Natural killer cell (primary cell): ENCODE measurements around the gene GLRX3. TPM values are rescaled to one million over a fixed set of nuclear protein-coding genes. Genes with fewer than 3 reads are reported as not detected.

Source experiments
- ATAC-seq, 3 donors: fragments of 150-1000 bp in 2 of 3; fragments of 200-7000 bp in 1 of 3; cut with Tn5 transposase; 1 replicate in 1 of 3; 2 replicates in 2 of 3; pipeline ENCODE4 v1.10.0; 2021; ENCODE audit warnings: mild to moderate bottlenecking in 2 of 3, moderate library complexity in 2 of 3
- DNase-seq, 2 donors: peaks; one replicate each; pipeline versions ENCODE4 v3.0.0 to v3.0.0-alpha.2; 2013 to 2021; ENCODE audit warnings: mixed read lengths in 1 of 2
- H3K27ac ChIP-seq: one replicate; pipeline ENCODE4 v1.5.1; 2013; ENCODE audit warnings: mild to moderate bottlenecking, low read length
- H3K27me3 ChIP-seq: one replicate; pipeline ENCODE4 v1.6.1; 2013; ENCODE audit warnings: low read length; ENCODE audit not compliant: control insufficient read depth, insufficient read depth
- H3K36me3 ChIP-seq: one replicate; pipeline ENCODE4 v1.6.1; 2013; ENCODE audit warnings: low read length; ENCODE audit not compliant: control insufficient read depth, insufficient read depth
- H3K4me1 ChIP-seq: one replicate; pipeline ENCODE4 v1.6.1; 2013; ENCODE audit warnings: low read length; ENCODE audit not compliant: control insufficient read depth, insufficient read depth
- H3K4me3 ChIP-seq: one replicate; pipeline ENCODE4 v1.5.1; 2013; ENCODE audit warnings: low read length
- H3K9me3 ChIP-seq: one replicate; pipeline ENCODE4 v1.6.1; 2013; ENCODE audit warnings: low read length; ENCODE audit not compliant: control insufficient read depth, insufficient read depth
- H3K27ac Mint-ChIP-seq, 2 donors: one replicate each; pipeline ENCODE4 v1.8.0; 2022; ENCODE audit warnings: mild to moderate bottlenecking in 2 of 2, mixed read lengths in 2 of 2, moderate library complexity in 1 of 2
- H3K27me3 Mint-ChIP-seq, 2 donors: one replicate each; pipeline ENCODE4 v1.8.0; 2022; ENCODE audit warnings: low read depth in 2 of 2, mixed read lengths in 2 of 2
- H3K36me3 Mint-ChIP-seq: one replicate; pipeline ENCODE4 v1.8.0; 2022; ENCODE audit warnings: mixed read lengths
- H3K4me1 Mint-ChIP-seq, 2 donors: one replicate each; pipeline ENCODE4 v1.8.0; 2022; ENCODE audit warnings: mixed read lengths in 2 of 2
- H3K4me3 Mint-ChIP-seq: one replicate; pipeline ENCODE4 v1.8.0; 2022; ENCODE audit warnings: mild to moderate bottlenecking, moderate library complexity, mixed read lengths
- H3K9me3 Mint-ChIP-seq, 2 donors: one replicate each; pipeline ENCODE4 v1.8.0; 2022; ENCODE audit warnings: mixed read lengths in 2 of 2
- CTCF ChIP-seq: fragments of 200-600 bp; IDR thresholded peaks from one replicate; pipeline ENCODE4 v1.8.0; 2022; ENCODE audit warnings: antibody characterized with exemption
- WGBS: methylation state at CpG from one replicate; pipeline ENCODE4 v1.1.7; 2013; ENCODE audit warnings: missing lambda C conversion rate; ENCODE audit not compliant: insufficient coverage; 5-methylcytosine and 5-hydroxymethylcytosine counted together
- intact Hi-C: fragments of 100-400 bp; cut with micrococcal nuclease; formaldehyde crosslinking; loops from one replicate; pipeline ENCODE4 v1.14.2; 2022
- total RNA-seq, 4 donors: library from RNA; stranded (reverse); fragments of 120-200 nt in 1 of 4; gene quantifications; one replicate each; pipeline versions ENCODE4 v1.2.3 to v1.2.4, GENCODE V29; 2013 to 2022

Gene GLRX3
- total RNA-seq, 3 donors from 2014 or later (not counting 1 experiment from before 2014, with no cell fraction given): 33.8 to 51.7 (median 39.1) TPM

GRCh38 chr10:130195746-130196294 lies 59.6 kb downstream of the GLRX3 start:
- ATAC-seq (no peak), DNase-seq (no peak)
- Mint-ChIP-seq H3K9me3 (no peaks in the 10 kb centered on the region), H3K27me3 (peaks cover 0 to 12% of the 10 kb centered on the region in 2 donors), H3K36me3 (no peaks in the 10 kb centered on the region), H3K4me3 (no peak overlapping the region), H3K4me1 (no peaks in the 10 kb centered on the region), H3K27ac (no peak overlapping the region)
- H3K27ac ChIP-seq: no peak overlapping the region
- no peaks in the 10 kb centered on the region for H3K36me3 ChIP-seq
- H3K27me3 ChIP-seq: no peaks in the 10 kb centered on the region
- no peak for TF ChIP-seq CTCF
- no peaks in the 10 kb centered on the region for H3K4me1 ChIP-seq
- H3K9me3 ChIP-seq: no peaks in the 10 kb centered on the region
- H3K4me3 ChIP-seq: no peak overlapping the region
- 82% methylated on average over 10 of the region's 10 CpGs for WGBS
- intact Hi-C loops: no loop called here

- Histone ChIP-seq H3K36me3 (no peaks in the 10 kb centered on the region), H3K9me3 (no peaks in the 10 kb centered on the region), H3K27me3 (no peaks in the 10 kb centered on the region), H3K4me3 (no peak overlapping the region), H3K4me1 (no peaks in the 10 kb centered on the region), H3K27ac (no peak overlapping the region)
- H3K27ac Mint-ChIP-seq: no peak overlapping the region
- no peaks in the 10 kb centered on the region for H3K4me1 Mint-ChIP-seq
- 95% methylated on average over 14 of the region's 15 CpGs for WGBS
- no peak overlapping the region for H3K4me3 Mint-ChIP-seq
- no peaks in the 10 kb centered on the region for H3K36me3 Mint-ChIP-seq
- no peaks in the 10 kb centered on the region for H3K9me3 Mint-ChIP-seq
- DNase-seq (no peak), ATAC-seq (no peak)
- no peak for TF ChIP-seq CTCF
- H3K27me3 Mint-ChIP-seq: peaks cover 0 to 4% of the 10 kb centered on the region in 2 donors
- intact Hi-C loops: no loop called here
Observed at GRCh38 chr10:130196511-130197487, 60.6 kb downstream of the GLRX3 start.

GRCh38 chr10:130198651-130199050 lies 62.5 kb downstream of the GLRX3 start:
- Mint-ChIP-seq H3K9me3 (no peaks in the 10 kb centered on the region), H3K4me3 (no peak overlapping the region), H3K27ac (no peak overlapping the region), H3K27me3 (peaks cover 0 to 3% of the 10 kb centered on the region in 2 donors), H3K36me3 (no peaks in the 10 kb centered on the region), H3K4me1 (no peaks in the 10 kb centered on the region)
- Histone ChIP-seq H3K4me3 (no peak overlapping the region), H3K9me3 (no peaks in the 10 kb centered on the region), H3K36me3 (no peaks in the 10 kb centered on the region), H3K4me1 (no peaks in the 10 kb centered on the region), H3K27me3 (no peaks in the 10 kb centered on the region), H3K27ac (no peak overlapping the region)
- ATAC-seq: no peak
- intact Hi-C loops: no loop called here
- TF ChIP-seq CTCF: no peak
- no peak for DNase-seq
- 88% methylated on average over 6 of the region's 6 CpGs for WGBS
